HUES48 (cell line): ENCODE results near the gene SAFB2.

Experiments used
- H3K27ac ChIP-seq: one replicate; pipeline ENCODE4 v1.7.0; 2013; ENCODE audit warnings: low read depth, low read length, inconsistent platforms
- H3K27me3 ChIP-seq: 2 replicates; pipeline ENCODE4 v1.6.1; 2013; ENCODE audit warnings: mild to moderate bottlenecking, low read length; ENCODE audit not compliant: control insufficient read depth, insufficient read depth
- H3K36me3 ChIP-seq: 2 replicates; pipeline ENCODE4 v1.6.1; 2013; ENCODE audit warnings: low read length; ENCODE audit not compliant: control insufficient read depth, insufficient read depth
- H3K4me1 ChIP-seq: 2 replicates; pipeline ENCODE4 v1.6.1; 2013; ENCODE audit warnings: mild to moderate bottlenecking, low read length; ENCODE audit not compliant: control insufficient read depth, insufficient read depth
- H3K4me3 ChIP-seq: 2 replicates; pipeline ENCODE4 v1.5.1; 2013; ENCODE audit warnings: mild to moderate bottlenecking, low read depth, low read length
- H3K9ac ChIP-seq: 2 replicates; pipeline ENCODE4 v1.6.1; 2013; ENCODE audit warnings: mild to moderate bottlenecking, low read depth, low read length, moderate library complexity
- H3K9me3 ChIP-seq: 2 replicates; pipeline ENCODE4 v1.6.1; 2013; ENCODE audit warnings: low read length; ENCODE audit not compliant: control insufficient read depth, insufficient read depth

Gene SAFB2

GRCh38 chr19:5590865-5591154 is 31.8 kb downstream of the SAFB2 start:
- no peaks in the 10 kb centered on the region for H3K9me3 ChIP-seq
- H3K4me3 ChIP-seq: no peak overlapping the region
- H3K36me3 ChIP-seq: peaks cover 89% of the 10 kb centered on the region
- H3K27ac ChIP-seq: no peak overlapping the region
- H3K4me1 ChIP-seq: peaks cover 8% of the 10 kb centered on the region
- H3K9ac ChIP-seq: no peak overlapping the region
- H3K27me3 ChIP-seq: no peaks in the 10 kb centered on the region

DNA sequence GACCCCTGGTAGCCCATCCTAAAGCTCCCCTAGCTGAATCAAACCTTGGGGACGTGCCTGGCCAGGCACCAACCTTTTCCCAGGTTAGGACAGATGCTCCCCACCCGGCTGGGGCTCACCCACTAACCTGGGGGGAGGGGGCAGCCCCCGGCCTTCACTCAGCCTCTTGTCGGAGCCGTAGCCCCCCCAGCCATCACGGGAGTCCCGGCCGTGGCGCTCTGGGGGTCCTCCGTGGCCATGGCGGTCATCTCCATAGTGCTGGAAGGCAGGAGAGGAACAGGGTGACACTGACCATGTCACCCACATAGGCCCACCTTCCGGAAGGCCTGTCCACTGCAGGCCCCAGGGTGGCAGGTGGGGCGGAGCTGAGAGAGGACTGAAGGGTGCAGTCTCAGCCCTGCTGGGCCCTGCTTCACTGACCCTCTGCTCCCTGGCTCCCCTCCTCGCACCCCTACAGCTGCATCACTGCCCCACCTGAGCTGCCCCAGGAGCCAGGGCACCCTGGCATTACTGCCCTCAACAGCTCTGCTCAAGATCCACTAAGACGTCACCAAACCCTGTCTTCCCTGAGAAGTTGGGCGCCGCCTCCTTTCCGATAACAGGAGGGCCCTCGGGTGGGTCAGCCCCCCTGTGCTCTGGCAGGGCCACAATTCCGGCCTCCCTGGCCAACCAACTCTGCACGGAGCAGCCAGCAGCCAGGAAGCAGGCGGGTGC is 32.3 kb downstream of the SAFB2 start:
- Histone ChIP-seq H3K36me3 (peaks cover 84% of the 10 kb centered on the region), H3K4me3 (no peak overlapping the region), H3K9me3 (no peaks in the 10 kb centered on the region), H3K27ac (no peak overlapping the region), H3K4me1 (peaks cover 13% of the 10 kb centered on the region), H3K27me3 (no peaks in the 10 kb centered on the region), H3K9ac (no peak overlapping the region)

- H3K4me3 ChIP-seq: no peak overlapping the region
- H3K27ac ChIP-seq: no peak overlapping the region
- H3K4me1 ChIP-seq: peaks cover 16% of the 10 kb centered on the region
- H3K36me3 ChIP-seq: peaks cover 72% of the 10 kb centered on the region
- no peaks in the 10 kb centered on the region for H3K9me3 ChIP-seq
- no peak overlapping the region for H3K9ac ChIP-seq
- no peaks in the 10 kb centered on the region for H3K27me3 ChIP-seq
Measured at GRCh38 chr19:5588906-5589676, 33.5 kb downstream of the SAFB2 start.

DNA sequence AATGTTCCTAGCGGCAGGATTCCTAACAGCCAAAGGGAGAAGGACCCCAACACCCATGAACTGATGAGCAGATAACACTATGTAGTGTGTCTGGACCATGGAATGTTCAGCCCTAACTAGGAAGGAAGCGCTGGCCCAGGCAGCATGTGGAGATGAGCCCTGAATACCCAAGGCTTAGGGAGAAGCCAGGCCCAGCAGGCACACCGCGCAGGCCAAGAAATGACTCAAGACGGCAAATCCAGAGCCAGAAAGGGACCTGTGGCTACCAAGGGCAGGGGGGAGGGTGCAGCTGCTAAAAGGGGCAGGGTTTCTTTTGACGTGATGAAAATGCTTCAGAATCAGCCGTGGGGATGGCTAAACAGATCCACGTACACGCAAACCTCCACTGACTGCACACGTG is 34.1 kb downstream of the SAFB2 start:
- Histone ChIP-seq H3K4me1 (peaks cover 16% of the 10 kb centered on the region), H3K27me3 (no peaks in the 10 kb centered on the region), H3K4me3 (no peak overlapping the region), H3K9me3 (no peaks in the 10 kb centered on the region), H3K27ac (no peak overlapping the region), H3K36me3 (peaks cover 66% of the 10 kb centered on the region), H3K9ac (no peak overlapping the region)

DNA sequence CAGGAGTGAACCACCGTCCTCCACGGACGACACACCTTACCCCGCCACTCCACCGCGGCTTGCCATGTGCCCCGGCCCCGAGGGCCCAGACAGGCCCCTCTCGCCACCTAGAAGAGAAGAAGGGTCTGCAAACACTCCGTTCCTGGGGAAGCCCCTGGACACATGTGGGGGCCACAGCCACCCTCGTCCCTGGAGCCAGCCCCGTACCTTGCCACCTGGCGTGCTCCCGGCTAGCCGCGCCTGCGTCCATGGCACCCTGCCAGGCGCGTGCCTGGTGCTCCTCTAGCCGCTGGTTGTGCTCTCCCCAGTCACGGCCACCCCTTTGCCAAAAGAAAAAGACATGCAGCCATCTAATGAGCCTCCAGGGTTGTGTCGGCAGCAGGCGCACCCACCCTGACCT is 34.9 kb downstream of the SAFB2 start:
- Histone ChIP-seq H3K27ac (no peak overlapping the region), H3K4me3 (no peak overlapping the region), H3K27me3 (no peaks in the 10 kb centered on the region), H3K9ac (no peak overlapping the region), H3K9me3 (no peaks in the 10 kb centered on the region), H3K4me1 (peaks cover 16% of the 10 kb centered on the region), H3K36me3 (peaks cover 58% of the 10 kb centered on the region)

- Histone ChIP-seq H3K27me3 (no peaks in the 10 kb centered on the region), H3K4me1 (peaks cover 16% of the 10 kb centered on the region), H3K9me3 (no peaks in the 10 kb centered on the region), H3K36me3 (peaks cover 55% of the 10 kb centered on the region), H3K4me3 (no peak overlapping the region), H3K27ac (no peak overlapping the region), H3K9ac (no peak overlapping the region)
Measured at GRCh38 chr19:5587071-5587455, 35.5 kb downstream of the SAFB2 start.

GRCh38 chr19:5586300-5587070 is 36.1 kb downstream of the SAFB2 start:
- peaks cover 16% of the 10 kb centered on the region for H3K4me1 ChIP-seq
- H3K27ac ChIP-seq: peak overlapping the region; percentile 96
- peaks cover 49% of the 10 kb centered on the region for H3K36me3 ChIP-seq
- no peaks in the 10 kb centered on the region for H3K27me3 ChIP-seq
- H3K9me3 ChIP-seq: no peaks in the 10 kb centered on the region
- peak overlapping the region; percentile 45; the same call in 1 of the 2 replicates for H3K4me3 ChIP-seq
- no peak overlapping the region for H3K9ac ChIP-seq

- no peaks in the 10 kb centered on the region for H3K27me3 ChIP-seq
- H3K4me3 ChIP-seq: peak overlapping the region; percentile 45
- H3K9me3 ChIP-seq: no peaks in the 10 kb centered on the region
- H3K4me1 ChIP-seq: peaks cover 16% of the 10 kb centered on the region
- H3K27ac ChIP-seq: peak overlapping the region; percentile 96
- peaks cover 44% of the 10 kb centered on the region for H3K36me3 ChIP-seq
- peak overlapping the region; percentile 34; the same call in 1 of the 2 replicates for H3K9ac ChIP-seq
Measured at GRCh38 chr19:5585461-5586299, 36.9 kb downstream of the SAFB2 start.

DNA sequence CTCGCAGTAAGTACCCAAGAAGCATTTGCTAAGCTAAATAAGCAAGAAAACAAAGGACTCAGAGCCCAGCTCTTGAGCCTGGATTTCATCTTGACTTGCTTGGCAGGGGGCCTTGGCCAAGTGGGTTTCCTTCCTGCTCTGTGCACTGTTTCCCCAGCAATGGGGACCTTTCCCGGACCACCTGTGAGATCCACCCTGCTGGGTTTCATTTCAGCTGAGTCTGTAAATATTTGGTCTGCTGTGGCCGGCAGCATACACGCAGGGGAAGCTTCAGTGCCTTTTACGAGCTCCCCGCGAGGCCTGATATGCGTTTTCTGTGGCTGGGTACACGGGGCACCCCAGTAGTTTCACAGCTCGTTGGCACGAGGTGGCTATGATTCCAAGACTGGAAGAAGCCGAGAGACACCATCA is 42.4 kb downstream of the SAFB2 start:
- H3K36me3 ChIP-seq: peaks cover 3% of the 10 kb centered on the region; the same call in 1 of the 2 replicates
- H3K4me3 ChIP-seq: no peak overlapping the region
- no peaks in the 10 kb centered on the region for H3K27me3 ChIP-seq
- no peak overlapping the region for H3K9ac ChIP-seq
- H3K27ac ChIP-seq: peak overlapping the region; percentile 58
- peaks cover 5% of the 10 kb centered on the region for H3K4me1 ChIP-seq
- H3K9me3 ChIP-seq: no peaks in the 10 kb centered on the region

DNA sequence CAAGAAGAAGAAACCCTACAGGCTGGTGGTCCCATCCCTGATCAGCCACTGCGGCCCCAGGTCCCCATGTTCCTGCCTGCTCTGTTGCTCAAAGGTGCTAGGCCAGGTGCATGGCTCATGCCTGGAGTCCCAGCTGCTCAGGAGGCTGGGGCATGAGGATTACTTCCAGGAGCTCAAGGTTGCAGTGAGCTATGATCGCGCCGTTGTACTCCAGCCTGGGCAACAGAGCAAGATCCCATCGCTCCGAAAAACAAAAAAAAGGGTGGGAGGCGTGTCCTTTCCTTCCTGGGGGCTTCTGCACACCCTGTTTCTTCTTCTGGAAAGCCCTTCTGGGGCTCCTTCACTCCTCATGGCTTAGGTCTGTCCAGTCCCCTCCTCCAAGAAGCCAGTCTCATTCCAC is 42.9 kb downstream of the SAFB2 start:
- Histone ChIP-seq H3K4me1 (0 out of 2 replicates have a peak, but pooled peaks cover 3% of the 10 kb centered on the region), H3K27ac (peak overlapping the region; percentile 58), H3K9ac (no peak overlapping the region), H3K27me3 (no peaks in the 10 kb centered on the region), H3K36me3 (peaks cover 3% of the 10 kb centered on the region; the same call in 1 of the 2 replicates), H3K9me3 (no peaks in the 10 kb centered on the region), H3K4me3 (no peak overlapping the region)
